ENCODE results near the gene MYCBP2. TPM values are rescaled to one million over a fixed set of nuclear protein-coding genes. Genes with fewer than 3 reads are reported as not detected.
"Not testable (repeated sequence)": the region's sequence is repeated elsewhere in the genome, so short reads cannot be mapped to it uniquely, and the experiment has no call there.

The MYCBP2 gene
- total and polyA plus RNA-seq, 2 donors: 43.7 to 124 TPM

- H3K4me3 ChIP-seq (ENCODE audit: low read depth, low read length); H3K36me3 ChIP-seq (ENCODE audit: insufficient read depth); H3K27ac ChIP-seq (ENCODE audit: low read depth); DNase-seq (ENCODE audit: extremely low spot score); H3K4me1 ChIP-seq (ENCODE audit: insufficient read depth): not testable (repeated sequence)
- WGBS: 92% methylated on average over 2 of the region's 2 CpGs
Observed at GRCh38 chr13:77245224-77245623, 81.7 kb downstream of the MYCBP2 start.

- WGBS: 94% methylated on average over 3 of the region's 3 CpGs
- Histone ChIP-seq H3K27ac (ENCODE audit: low read depth) (no peak overlapping the region), H3K4me1 (ENCODE audit: insufficient read depth) (no peaks in the 10 kb centered on the region), H3K36me3 (ENCODE audit: insufficient read depth) (no peaks in the 10 kb centered on the region), H3K4me3 (ENCODE audit: low read depth, low read length) (no peak overlapping the region)
- DNase-seq (ENCODE audit: extremely low spot score): no peak
Observed at GRCh38 chr13:77239312-77239711, 87.6 kb downstream of the MYCBP2 start.

DNA sequence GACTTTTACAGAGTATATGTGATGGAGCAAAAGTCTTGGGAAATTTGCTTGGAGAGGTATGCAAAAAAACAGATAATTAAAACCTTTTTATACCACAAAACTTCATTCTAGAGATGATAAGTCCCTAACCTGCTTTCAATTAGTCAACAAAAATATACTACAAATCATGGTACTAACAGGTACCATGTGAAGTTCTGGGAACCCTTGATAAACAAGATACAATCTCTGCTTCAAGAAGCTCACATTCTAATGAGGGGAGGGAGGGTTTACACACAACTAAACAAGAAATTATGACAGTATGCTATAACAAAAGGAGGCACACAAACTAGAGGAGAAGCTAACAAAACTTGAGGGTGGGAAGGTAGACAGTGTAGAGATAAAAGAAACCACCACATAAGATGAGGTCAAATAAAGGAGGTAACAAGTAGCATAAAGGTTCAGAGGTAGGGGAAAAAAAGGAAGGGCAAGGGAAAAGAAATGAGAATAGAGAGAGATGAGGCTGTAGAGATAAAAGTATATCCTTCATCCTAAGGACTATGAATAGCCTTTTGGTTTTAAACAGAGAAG lies 91.4 kb downstream of the MYCBP2 start:
- Histone ChIP-seq H3K4me3 (ENCODE audit: low read depth, low read length) (no peak overlapping the region), H3K27ac (ENCODE audit: low read depth) (no peak overlapping the region), H3K36me3 (ENCODE audit: insufficient read depth) (no peaks in the 10 kb centered on the region), H3K4me1 (ENCODE audit: insufficient read depth) (peaks cover 1% of the 10 kb centered on the region)
- DNase-seq (ENCODE audit: extremely low spot score): no peak

DNA sequence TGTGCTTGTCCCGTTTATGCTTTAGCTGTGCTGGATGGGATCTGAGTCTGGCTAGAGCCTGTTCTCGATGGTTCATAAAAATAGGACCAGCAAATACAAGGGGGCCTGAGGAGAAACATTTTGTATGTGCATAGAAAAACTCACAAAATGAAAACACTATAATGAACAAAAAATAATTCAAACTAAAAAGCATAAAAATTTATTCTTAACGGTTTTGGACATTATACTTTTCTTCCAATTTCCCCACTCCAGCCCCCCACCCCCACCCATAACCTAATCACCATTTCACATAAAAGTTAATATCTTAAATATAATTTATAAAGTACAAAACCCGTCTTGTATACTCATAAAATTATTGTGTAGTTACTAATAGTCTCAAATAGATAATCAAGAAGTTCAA lies 93.7 kb downstream of the MYCBP2 start:
- DNase-seq (ENCODE audit: extremely low spot score): no peak
- H3K4me3 ChIP-seq (ENCODE audit: low read depth, low read length): no peak overlapping the region
- no peaks in the 10 kb centered on the region for H3K36me3 ChIP-seq (ENCODE audit: insufficient read depth)
- H3K27ac ChIP-seq (ENCODE audit: low read depth): no peak overlapping the region
- WGBS: 93% methylated on average over 4 of the region's 4 CpGs
- H3K4me1 ChIP-seq (ENCODE audit: insufficient read depth): peaks cover 1% of the 10 kb centered on the region

DNA sequence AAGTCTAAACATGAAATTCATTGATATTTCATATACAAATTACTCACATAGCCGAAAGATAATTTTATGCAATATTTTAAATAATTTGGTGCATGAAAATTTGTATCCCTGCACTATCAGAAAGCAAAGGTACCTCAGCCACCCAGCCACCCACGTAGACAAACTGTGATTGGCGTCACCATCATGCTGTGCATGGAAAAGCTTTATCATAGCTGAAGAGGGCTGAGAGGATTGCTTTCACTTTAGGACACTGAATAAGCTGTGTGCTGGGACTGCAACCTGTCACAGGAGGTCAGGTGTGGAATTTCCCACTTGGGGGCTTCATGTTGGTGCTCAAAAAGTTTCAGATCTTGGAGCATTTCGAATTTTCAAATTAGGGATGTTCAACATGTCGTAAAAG lies 96.3 kb downstream of the MYCBP2 start:
- 90% methylated on average over 5 of the region's 5 CpGs for WGBS
- Histone ChIP-seq H3K4me3 (ENCODE audit: low read depth, low read length) (no peak overlapping the region), H3K4me1 (ENCODE audit: insufficient read depth) (peaks cover 1% of the 10 kb centered on the region), H3K36me3 (ENCODE audit: insufficient read depth) (no peaks in the 10 kb centered on the region), H3K27ac (ENCODE audit: low read depth) (no peak overlapping the region)
- no peak for DNase-seq (ENCODE audit: extremely low spot score)

DNA sequence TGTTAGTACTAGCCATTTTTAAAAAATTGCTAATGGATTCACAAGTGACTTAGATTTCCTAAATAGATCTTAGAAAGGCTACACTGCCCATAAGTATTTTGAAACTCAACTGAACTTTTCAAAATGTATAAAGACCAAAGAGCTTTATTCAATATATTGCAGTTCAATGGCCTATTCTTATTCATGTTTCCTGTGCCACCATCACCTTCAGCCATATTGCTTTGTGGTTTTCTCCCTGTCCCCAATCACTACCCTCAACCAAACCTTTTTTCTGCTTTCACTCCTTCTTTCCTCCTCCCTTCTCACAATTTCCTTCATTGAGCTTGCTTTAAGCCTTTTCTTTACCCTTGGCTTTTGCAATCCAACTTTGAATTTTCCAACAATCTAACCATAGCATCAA lies 100.9 kb downstream of the MYCBP2 start:
- Histone ChIP-seq H3K4me1 (ENCODE audit: insufficient read depth) (no peaks in the 10 kb centered on the region), H3K4me3 (ENCODE audit: low read depth, low read length) (no peak overlapping the region), H3K36me3 (ENCODE audit: insufficient read depth) (no peaks in the 10 kb centered on the region), H3K27ac (ENCODE audit: low read depth) (no peak overlapping the region)
- DNase-seq (ENCODE audit: extremely low spot score): no peak

- H3K27ac ChIP-seq (ENCODE audit: low read depth): no peak overlapping the region
- H3K4me3 ChIP-seq (ENCODE audit: low read depth, low read length): no peak overlapping the region
- H3K4me1 ChIP-seq (ENCODE audit: insufficient read depth): no peaks in the 10 kb centered on the region
- no peak for DNase-seq (ENCODE audit: extremely low spot score)
- WGBS: 81% methylated on average over 3 of the region's 3 CpGs
- H3K36me3 ChIP-seq (ENCODE audit: insufficient read depth): peaks cover 2% of the 10 kb centered on the region
Observed at GRCh38 chr13:77222909-77223308, 104.0 kb downstream of the MYCBP2 start.

GRCh38 chr13:77222000-77222690 lies 104.7 kb downstream of the MYCBP2 start:
- H3K4me1 ChIP-seq (ENCODE audit: insufficient read depth): no peaks in the 10 kb centered on the region
- no peak overlapping the region for H3K4me3 ChIP-seq (ENCODE audit: low read depth, low read length)
- DNase-seq (ENCODE audit: extremely low spot score): no peak
- H3K27ac ChIP-seq (ENCODE audit: low read depth): no peak overlapping the region
- H3K36me3 ChIP-seq (ENCODE audit: insufficient read depth): peaks cover 2% of the 10 kb centered on the region
- 71% methylated on average over 3 of the region's 3 CpGs for WGBS

- 85% methylated on average over 2 of the region's 2 CpGs for WGBS
- Histone ChIP-seq H3K4me1 (ENCODE audit: insufficient read depth) (no peaks in the 10 kb centered on the region), H3K36me3 (ENCODE audit: insufficient read depth) (peaks cover 2% of the 10 kb centered on the region), H3K4me3 (ENCODE audit: low read depth, low read length) (no peak overlapping the region), H3K27ac (ENCODE audit: low read depth) (no peak overlapping the region)
- DNase-seq (ENCODE audit: extremely low spot score): no peak
Observed at GRCh38 chr13:77219401-77219800, 107.5 kb downstream of the MYCBP2 start.

GRCh38 chr13:77218274-77218673 lies 108.6 kb downstream of the MYCBP2 start:
- no peak for DNase-seq (ENCODE audit: extremely low spot score)
- Histone ChIP-seq H3K4me3 (ENCODE audit: low read depth, low read length) (no peak overlapping the region), H3K36me3 (ENCODE audit: insufficient read depth) (peaks cover 2% of the 10 kb centered on the region), H3K4me1 (ENCODE audit: insufficient read depth) (no peaks in the 10 kb centered on the region), H3K27ac (ENCODE audit: low read depth) (no peak overlapping the region)
- 68% methylated on average over 4 of the region's 4 CpGs for whole genome bisulfite sequencing

DNA sequence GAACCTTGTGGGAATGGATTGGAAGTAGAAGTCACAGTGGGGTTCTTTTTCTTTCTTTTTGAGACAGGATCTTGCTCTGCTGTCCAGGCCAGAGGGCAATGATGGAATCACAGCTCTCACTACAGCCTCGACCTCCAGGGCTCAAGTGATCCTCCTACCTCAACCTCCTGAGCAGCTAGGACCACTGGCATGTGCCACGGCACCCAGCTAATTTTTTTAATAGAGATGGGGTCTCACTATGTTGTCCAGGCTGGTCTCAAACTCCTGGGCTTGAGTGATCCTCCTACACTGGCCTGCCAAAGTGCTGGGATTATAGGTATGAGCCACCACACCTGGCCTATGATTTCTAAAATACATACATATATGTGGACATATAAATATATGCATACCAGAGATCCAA lies 111.4 kb downstream of the MYCBP2 start:
- DNase-seq (ENCODE audit: extremely low spot score): no peak
- H3K4me3 ChIP-seq (ENCODE audit: low read depth, low read length): no peak overlapping the region
- 97% methylated on average over 2 of the region's 2 CpGs for WGBS
- H3K27ac ChIP-seq (ENCODE audit: low read depth): no peak overlapping the region
- H3K36me3 ChIP-seq (ENCODE audit: insufficient read depth): peaks cover 2% of the 10 kb centered on the region
- H3K4me1 ChIP-seq (ENCODE audit: insufficient read depth): no peaks in the 10 kb centered on the region

GRCh38 chr13:77213644-77214043 lies 113.2 kb downstream of the MYCBP2 start:
- DNase-seq (ENCODE audit: extremely low spot score): no peak
- 83% methylated on average over 5 of the region's 5 CpGs for WGBS
- Histone ChIP-seq H3K4me3 (ENCODE audit: low read depth, low read length) (no peak overlapping the region), H3K27ac (ENCODE audit: low read depth) (no peak overlapping the region), H3K4me1 (ENCODE audit: insufficient read depth) (no peaks in the 10 kb centered on the region), H3K36me3 (ENCODE audit: insufficient read depth) (no peaks in the 10 kb centered on the region)

DNA sequence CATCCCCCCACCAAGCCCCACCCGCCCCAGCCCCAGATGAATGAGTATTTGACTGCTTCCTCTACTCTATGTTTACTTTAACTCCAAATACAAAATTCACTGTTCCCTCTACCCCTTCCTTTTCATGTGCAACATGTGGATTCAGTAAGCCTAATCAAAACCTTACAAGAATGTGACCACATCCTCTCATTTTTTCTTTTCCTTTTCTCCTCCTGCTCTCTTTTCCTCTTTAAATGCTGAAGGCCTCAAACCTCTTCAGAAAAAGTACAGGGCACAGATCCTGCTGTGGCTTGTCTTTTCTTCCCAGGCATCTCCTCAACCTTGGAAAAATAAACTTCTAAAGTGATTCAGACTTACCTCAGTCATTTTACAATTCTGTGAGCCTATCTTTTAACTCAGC lies 119.0 kb downstream of the MYCBP2 start:
- no peak for DNase-seq (ENCODE audit: extremely low spot score)
- no peak overlapping the region for H3K27ac ChIP-seq (ENCODE audit: low read depth)
- no peak overlapping the region for H3K4me3 ChIP-seq (ENCODE audit: low read depth, low read length)
- H3K36me3 ChIP-seq (ENCODE audit: insufficient read depth): no peaks in the 10 kb centered on the region
- WGBS: 79% methylated on average over 1 of the region's 1 CpG
- no peaks in the 10 kb centered on the region for H3K4me1 ChIP-seq (ENCODE audit: insufficient read depth)

GRCh38 chr13:77198995-77199394 lies 127.9 kb downstream of the MYCBP2 start:
- 98% methylated on average over 15 of the region's 16 CpGs for WGBS
- H3K4me1 ChIP-seq (ENCODE audit: insufficient read depth); H3K4me3 ChIP-seq (ENCODE audit: low read depth, low read length); H3K27ac ChIP-seq (ENCODE audit: low read depth); H3K36me3 ChIP-seq (ENCODE audit: insufficient read depth); DNase-seq (ENCODE audit: extremely low spot score): not testable (repeated sequence)
